GM18951 (cell line): ENCODE measurements around the gene STK31.
"Not testable (repeated sequence)": the region's sequence is repeated elsewhere in the genome, so short reads cannot be mapped to it uniquely, and the experiment has no call there.

Experiments used
- POLR2A ChIP-seq: IDR thresholded peaks from 4 replicates; pipeline ENCODE4 v1.6.1; 2011; ENCODE audit warnings: mild to moderate bottlenecking; ENCODE audit not compliant: insufficient read length, insufficient read depth; ENCODE audit errors: extremely low read depth
- in situ Hi-C: fragments of 300-500 bp; cut with MboI; formaldehyde crosslinking; loops from one replicate; pipeline ENCODE4 v1.12.0; 2022; ENCODE audit warnings: low sequenced_read_pairs, mixed read lengths, inconsistent platforms; ENCODE audit not compliant: unreplicated experiment

Gene STK31

GRCh38 chr7:23710000-23710399 is at the start of gene STK31:
Gene STK31 (plus strand): TSS chr7:23710219. CDS start chr7:23710286, 67 bp downstream.
- in situ Hi-C loops, result loop anchor here (5.0 to 25.0 kb wide), 2 partner anchors 148 to 423 kb away; partner anchors contain the start of gene MALSU1
- TF ChIP-seq POLR2A, result no peak

- in situ Hi-C loops, result no loop called here
Observed at GRCh38 chr7:23661385-23661784, 48.6 kb upstream of the STK31 start.

GRCh38 chr7:23662124-23662983 is 47.7 kb upstream of the STK31 start:
- in situ Hi-C loops, result no loop called here
- no peak for TF ChIP-seq POLR2A

More at GRCh38 chr7:23661385-23661784, 48.6 kb upstream of the STK31 start:
- TF ChIP-seq POLR2A, result no peak

GRCh38 chr7:23662984-23663313 is 47.1 kb upstream of the STK31 start:
- in situ Hi-C loops, result no loop called here
- no peak for TF ChIP-seq POLR2A

- TF ChIP-seq POLR2A, result no peak
- in situ Hi-C loops, result no loop called here
Observed at GRCh38 chr7:23664122-23664521, 45.9 kb upstream of the STK31 start.

- in situ Hi-C loops, result no loop called here
- no peak for TF ChIP-seq POLR2A
Observed at GRCh38 chr7:23672033-23672432, 38.0 kb upstream of the STK31 start.

GRCh38 chr7:23679898-23680413 is 30.1 kb upstream of the STK31 start, which contains the start of gene FAM221A:
Gene FAM221A (plus strand): TSS chr7:23680199. CDS start chr7:23680219, 20 bp downstream.
- in situ Hi-C loops, result no loop called here

GRCh38 chr7:23680414-23681405 is 29.3 kb upstream of the STK31 start:
- in situ Hi-C loops, result no loop called here

More at GRCh38 chr7:23679898-23680413, 30.1 kb upstream of the STK31 start, which contains the start of gene FAM221A:
- TF ChIP-seq POLR2A, result peak; percentile 28

GRCh38 chr7:23684041-23684440 is 26.0 kb upstream of the STK31 start:
- in situ Hi-C loops, result not testable (repeated sequence)

More at GRCh38 chr7:23680414-23681405, 29.3 kb upstream of the STK31 start:
- TF ChIP-seq POLR2A, result peak; percentile 24

- in situ Hi-C loops, result no loop called here
Observed at GRCh38 chr7:23685731-23686130, 24.3 kb upstream of the STK31 start.

GRCh38 chr7:23687011-23687410 is 23.0 kb upstream of the STK31 start:
- in situ Hi-C loops, result no loop called here
- TF ChIP-seq POLR2A, result no peak

More at GRCh38 chr7:23685731-23686130, 24.3 kb upstream of the STK31 start:
- TF ChIP-seq POLR2A, result no peak

- no peak for TF ChIP-seq POLR2A
- in situ Hi-C loops, result no loop called here
Observed at GRCh38 chr7:23689165-23689564, 20.9 kb upstream of the STK31 start.

GRCh38 chr7:23691320-23691719 is 18.7 kb upstream of the STK31 start:
- in situ Hi-C loops, result no loop called here
- TF ChIP-seq POLR2A, result no peak
